Naive thymus-derived CD4-positive, alpha-beta T cell (primary cell): Measurements from ENCODE around the gene TENM4. TPM values are rescaled to one million over a fixed set of nuclear protein-coding genes. Genes with fewer than 3 reads are reported as not detected.
A peak's percentile ranks its signal among the peaks of the same experiment; 100 is the strongest.

ENCODE experiments used
- ATAC-seq: fragments of 150-1000 bp; cut with Tn5 transposase; 2 replicates; pipeline ENCODE4 v1.10.0; 2021; ENCODE audit warnings: mild to moderate bottlenecking, moderate library complexity
- CTCF ChIA-PET: fragments of 350-600 bp; sonication (Branson Sonifier 250); formaldehyde crosslinking; loops from one replicate; lab custom pipeline; 2021; ENCODE audit warnings: antibody characterized with exemption; lab: Charles Lee
- POLR2A ChIA-PET: fragments of 350-600 bp; sonication (Branson Sonifier 250); formaldehyde crosslinking; loops from one replicate; lab custom pipeline; 2021; ENCODE audit warnings: antibody characterized with exemption, inconsistent platforms; lab: Charles Lee
- DNase-seq, 9 donors: peaks; one replicate each; pipeline versions ENCODE4 v3.0.0 to v3.0.0-alpha.2; 2020 to 2022; ENCODE audit warnings: mixed read lengths in 1 of 9
- H3K27ac ChIP-seq: one replicate; pipeline ENCODE4 v1.7.0; 2013; ENCODE audit warnings: mild to moderate bottlenecking, low read depth, low read length, moderate library complexity
- H3K27me3 ChIP-seq, 2 donors: one replicate each; pipeline ENCODE4 v1.7.0; 2013; ENCODE audit warnings: low read length in 2 of 2, mild to moderate bottlenecking in 2 of 2, moderate library complexity in 2 of 2; ENCODE audit not compliant: control insufficient read depth in 2 of 2, insufficient read depth in 2 of 2
- H3K36me3 ChIP-seq, 3 experiments: 1 replicate in 2 of 3; 2 replicates in 1 of 3; pipeline ENCODE4 v1.7.0; 2013; ENCODE audit warnings: low read length in 3 of 3, mild to moderate bottlenecking in 3 of 3, moderate library complexity in 1 of 3; ENCODE audit not compliant: insufficient read depth in 3 of 3, control insufficient read depth in 2 of 3
- H3K4me1 ChIP-seq, 2 donors: one replicate each; pipeline ENCODE4 v1.7.0; 2013; ENCODE audit warnings: low read length in 2 of 2, mild to moderate bottlenecking in 2 of 2, moderate library complexity in 1 of 2; ENCODE audit not compliant: control insufficient read depth in 2 of 2, insufficient read depth in 2 of 2
- H3K4me3 ChIP-seq: 2 replicates; pipeline ENCODE4 v1.7.0; 2013; ENCODE audit warnings: mild to moderate bottlenecking, low read length
- H3K9me3 ChIP-seq, 3 experiments: 1 replicate in 2 of 3; 2 replicates in 1 of 3; pipeline ENCODE4 v1.7.0; 2013; ENCODE audit warnings: low read length in 3 of 3; ENCODE audit not compliant: control insufficient read depth in 2 of 3
- H3K27ac Mint-ChIP-seq, 9 donors: one replicate each; pipeline ENCODE4 v1.8.0; 2020 to 2022; ENCODE audit warnings: mixed read lengths in 9 of 9, mild to moderate bottlenecking in 8 of 9, moderate library complexity in 5 of 9, inconsistent platforms in 2 of 9
- H3K27me3 Mint-ChIP-seq, 5 donors: one replicate each; pipeline ENCODE4 v1.8.0; 2021 to 2022; ENCODE audit warnings: mixed read lengths in 5 of 5, mild to moderate bottlenecking in 1 of 5
- H3K36me3 Mint-ChIP-seq, 5 donors: one replicate each; pipeline ENCODE4 v1.8.0; 2020 to 2022; ENCODE audit warnings: mixed read lengths in 5 of 5, mild to moderate bottlenecking in 3 of 5, inconsistent platforms in 1 of 5
- H3K4me1 Mint-ChIP-seq, 7 donors: one replicate each; pipeline ENCODE4 v1.8.0; 2020 to 2022; ENCODE audit warnings: mixed read lengths in 7 of 7, mild to moderate bottlenecking in 3 of 7, inconsistent platforms in 1 of 7
- H3K4me3 Mint-ChIP-seq, 10 donors: one replicate each; pipeline ENCODE4 v1.8.0; 2020 to 2022; ENCODE audit warnings: mild to moderate bottlenecking in 10 of 10, mixed read lengths in 10 of 10, moderate library complexity in 6 of 10, inconsistent platforms in 2 of 10
- H3K9me3 Mint-ChIP-seq, 11 donors: one replicate each; pipeline ENCODE4 v1.8.0; 2020 to 2022; ENCODE audit warnings: mixed read lengths in 11 of 11, mild to moderate bottlenecking in 4 of 11, inconsistent platforms in 1 of 11, moderate library complexity in 1 of 11
- intact Hi-C, 2 donors: fragments of 100-400 bp; cut with micrococcal nuclease; formaldehyde crosslinking; loops; one replicate each; pipeline ENCODE4 v1.15.1; 2023
- polyA plus RNA-seq, 2 donors: library from polyadenylated mRNA; unstranded; fragments of 300-500 nt; fragmentation: Illumina TruSeq; gene quantifications; one replicate each; pipeline ENCODE4 v1.2.3, GENCODE V29; 2021
- total RNA-seq, 6 experiments: library from RNA in 5 of 6; stranded (reverse) in 5 of 6; gene quantifications; 1 replicate in 5 of 6; 2 replicates in 1 of 6; pipeline ENCODE4 v1.2.3 and lab custom pipeline; 2021 to 2026

TENM4 gene
- total and polyA plus RNA-seq, 7 experiments from 2014 or later = 0.32 to 0.47 TPM; not detected in 5

DNA sequence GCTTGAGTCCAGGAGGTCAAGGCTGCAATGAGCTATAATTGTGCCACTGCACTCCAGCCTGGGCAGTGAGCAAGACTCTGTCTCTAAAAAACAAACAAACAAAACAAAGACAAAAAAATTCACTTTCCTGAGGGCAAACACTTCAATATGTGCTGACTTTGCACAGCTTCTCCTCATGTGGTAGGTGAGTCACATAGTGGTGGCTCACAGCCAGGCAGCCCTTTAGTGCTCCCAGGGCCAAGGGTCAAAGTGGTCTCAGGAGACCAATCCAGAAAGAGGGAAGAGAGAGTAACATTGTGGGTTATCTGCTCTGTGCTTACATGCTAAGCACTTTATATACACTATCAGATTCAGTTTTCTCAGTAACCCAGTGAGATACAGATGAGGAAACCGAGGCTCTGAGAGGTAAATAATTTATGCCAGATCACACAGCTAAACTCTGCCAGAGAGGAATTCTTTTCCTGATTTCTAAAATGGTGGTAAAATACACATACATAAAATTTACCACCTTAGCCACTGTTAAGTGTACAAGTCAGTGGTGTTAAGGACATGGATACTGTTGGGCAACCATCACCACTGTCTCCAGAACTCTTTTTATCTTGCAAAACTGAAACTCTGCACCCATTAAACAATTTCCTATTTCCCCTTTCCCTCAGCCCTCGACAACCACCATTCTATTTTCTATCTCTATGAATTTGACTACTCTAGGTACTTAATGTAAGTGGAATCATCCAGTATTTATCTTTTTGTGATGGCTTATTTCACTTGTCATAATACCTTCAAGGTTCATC is 634.4 kb downstream of the TENM4 start:
- Mint-ChIP-seq H3K9me3 (no peaks in the 10 kb centered on the region), H3K27ac (no peak overlapping the region), H3K4me3 (no peak overlapping the region), H3K27me3 (peaks cover 0 to 16% (median 7%) of the 10 kb centered on the region in 5 donors), H3K4me1 (no peaks in the 10 kb centered on the region), H3K36me3 (no peaks in the 10 kb centered on the region)
- ChIA-PET POLR2A (no interaction called here), CTCF (no interaction called here)
- H3K27me3 ChIP-seq = no peaks in the 10 kb centered on the region
- intact Hi-C loops = no loop called here
- H3K4me1 ChIP-seq = no peaks in the 10 kb centered on the region
- peak; percentile 54 for ATAC-seq
- H3K27ac ChIP-seq = no peak overlapping the region
- no peaks in the 10 kb centered on the region for H3K36me3 ChIP-seq
- DNase-seq = no peak
- no peak overlapping the region for H3K4me3 ChIP-seq
- no peaks in the 10 kb centered on the region for H3K9me3 ChIP-seq

DNA sequence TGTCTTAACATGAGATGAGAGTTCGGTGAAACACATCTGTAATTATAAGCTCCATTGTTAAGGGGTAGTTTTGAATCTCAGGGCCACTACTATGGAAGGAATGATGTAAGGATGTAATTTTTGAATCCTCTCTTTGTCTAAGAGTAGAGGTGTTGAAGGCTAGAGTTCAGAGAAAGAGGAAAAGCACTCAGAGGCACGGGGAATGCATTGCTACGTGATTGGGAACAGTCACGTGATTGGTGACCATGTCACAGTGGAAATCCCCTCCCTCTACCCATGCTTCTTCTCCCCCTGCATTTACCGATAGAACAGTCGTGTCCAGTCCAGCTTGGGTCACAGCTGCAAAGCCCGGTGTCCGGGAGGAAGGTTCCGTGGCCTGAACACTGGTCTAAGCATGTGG is 635.8 kb downstream of the TENM4 start:
- Histone ChIP-seq H3K4me3 (no peak overlapping the region), H3K27ac (no peak overlapping the region), H3K36me3 (no peaks in the 10 kb centered on the region), H3K9me3 (no peaks in the 10 kb centered on the region), H3K27me3 (no peaks in the 10 kb centered on the region), H3K4me1 (no peaks in the 10 kb centered on the region)
- H3K27me3 Mint-ChIP-seq = peaks cover 0 to 16% (median 7%) of the 10 kb centered on the region in 5 donors
- no peaks in the 10 kb centered on the region for H3K9me3 Mint-ChIP-seq
- DNase-seq = no peak
- ChIA-PET POLR2A (no interaction called here), CTCF (no interaction called here)
- no peak overlapping the region for H3K27ac Mint-ChIP-seq
- ATAC-seq = no peak
- no peaks in the 10 kb centered on the region for H3K4me1 Mint-ChIP-seq
- intact Hi-C loops = no loop called here
- no peaks in the 10 kb centered on the region for H3K36me3 Mint-ChIP-seq
- no peak overlapping the region for H3K4me3 Mint-ChIP-seq

- ATAC-seq = no peak
- no peaks in the 10 kb centered on the region for H3K36me3 ChIP-seq
- CTCF ChIA-PET = interaction anchor here (0.6 kb wide), 1 partner anchor 756 kb away, joined by 3 read pairs; no protein-coding TSS in a partner anchor
Observed at GRCh38 chr11:78803995-78804394, 636.8 kb downstream of the TENM4 start.

DNA sequence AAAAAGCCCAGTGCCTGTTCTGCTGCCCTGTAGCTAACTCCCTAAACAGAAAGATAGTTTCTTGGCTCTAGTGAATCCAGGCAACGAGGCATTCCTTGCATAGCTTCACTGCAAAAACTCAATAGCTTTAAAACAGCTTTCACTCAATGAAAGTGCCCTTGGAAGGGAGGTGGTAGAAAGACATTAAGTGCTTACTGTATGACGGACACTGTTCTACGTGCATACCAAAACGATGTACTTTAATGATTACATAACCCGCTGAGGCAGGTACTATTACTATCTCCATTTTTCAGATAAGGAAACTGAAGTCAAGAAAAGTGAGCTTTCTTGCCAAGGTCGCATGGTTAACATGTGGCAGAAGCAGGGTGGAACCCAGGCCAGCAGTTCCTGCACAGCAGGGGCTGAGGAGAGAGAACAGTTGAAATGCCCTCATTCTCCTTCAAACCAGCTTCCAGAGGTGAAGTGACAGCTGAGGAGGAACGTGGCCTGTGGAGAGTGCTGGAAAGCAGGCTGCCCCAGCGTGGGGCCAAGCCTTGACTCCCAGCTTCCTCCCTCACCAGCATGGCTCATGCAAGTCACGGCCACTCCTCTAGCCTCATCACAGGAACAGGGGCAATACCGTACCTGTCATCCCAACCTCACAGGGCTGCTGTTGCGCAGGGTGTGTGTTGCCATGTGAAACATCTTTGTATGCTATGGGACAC is 638.6 kb downstream of the TENM4 start:
- Mint-ChIP-seq H3K27me3 (peaks cover 0 to 12% (median 6%) of the 10 kb centered on the region in 5 donors), H3K4me1 (no peaks in the 10 kb centered on the region), H3K4me3 (no peak overlapping the region), H3K9me3 (peaks cover 0 to 3% (median 0%) of the 10 kb centered on the region in 11 donors), H3K27ac (no peak overlapping the region), H3K36me3 (no peaks in the 10 kb centered on the region)
- Histone ChIP-seq H3K27me3 (no peaks in the 10 kb centered on the region), H3K36me3 (no peaks in the 10 kb centered on the region), H3K4me3 (no peak overlapping the region), H3K9me3 (no peaks in the 10 kb centered on the region), H3K27ac (no peak overlapping the region), H3K4me1 (no peaks in the 10 kb centered on the region)
- CTCF ChIA-PET = no interaction called here
- intact Hi-C loops = no loop called here
- POLR2A ChIA-PET = no interaction called here
- no peak for ATAC-seq
- DNase-seq = no peak

More at GRCh38 chr11:78803995-78804394, 636.8 kb downstream of the TENM4 start:
- Histone ChIP-seq H3K27ac (no peak overlapping the region), H3K4me1 (no peaks in the 10 kb centered on the region), H3K4me3 (no peak overlapping the region), H3K9me3 (no peaks in the 10 kb centered on the region), H3K27me3 (no peaks in the 10 kb centered on the region)
- Mint-ChIP-seq H3K27me3 (peaks cover 0 to 15% (median 7%) of the 10 kb centered on the region in 5 donors), H3K4me1 (no peaks in the 10 kb centered on the region), H3K9me3 (no peaks in the 10 kb centered on the region), H3K36me3 (no peaks in the 10 kb centered on the region), H3K4me3 (no peak overlapping the region), H3K27ac (no peak overlapping the region)
- POLR2A ChIA-PET = no interaction called here
- intact Hi-C loops = no loop called here
- no peak for DNase-seq

DNA sequence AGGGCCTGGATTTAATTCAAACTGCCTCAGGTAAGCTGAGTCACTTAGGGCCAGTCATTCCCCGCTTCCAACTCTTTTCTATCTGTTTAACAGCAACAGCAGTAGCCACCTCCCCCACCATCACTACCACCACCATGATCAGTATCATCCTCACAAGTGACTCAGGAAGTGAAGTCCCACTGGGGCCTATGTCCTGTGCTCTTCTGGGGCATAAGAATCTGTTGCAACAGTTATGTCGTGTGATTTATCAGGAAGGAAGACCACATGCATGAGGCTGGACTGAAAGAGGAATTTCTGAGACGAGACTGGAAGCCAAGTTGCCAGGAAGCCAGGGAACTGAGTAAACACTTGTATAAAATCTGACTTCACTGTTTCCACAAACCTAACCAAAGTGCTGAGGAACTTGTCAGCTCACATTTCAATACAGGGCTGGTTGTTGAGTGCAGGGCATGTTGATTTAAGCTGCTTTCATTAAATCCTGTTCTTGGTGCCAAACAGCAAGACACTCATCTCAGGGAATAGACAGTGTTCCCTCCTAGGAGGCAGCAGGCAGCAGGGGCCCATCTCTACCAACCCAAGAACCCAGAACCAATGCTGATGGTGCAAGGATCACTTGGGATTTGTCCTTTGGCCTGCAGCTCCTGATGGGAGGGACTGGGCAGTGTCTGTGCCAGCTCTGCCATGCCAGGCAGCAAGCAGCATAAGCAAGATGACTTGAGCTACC is 639.5 kb downstream of the TENM4 start:
- H3K4me3 ChIP-seq = no peak overlapping the region
- no peaks in the 10 kb centered on the region for H3K27me3 ChIP-seq
- intact Hi-C loops = no loop called here
- H3K27ac ChIP-seq = no peak overlapping the region
- H3K36me3 ChIP-seq = no peaks in the 10 kb centered on the region
- Mint-ChIP-seq H3K27me3 (peaks cover 0 to 8% (median 4%) of the 10 kb centered on the region in 5 donors), H3K9me3 (peaks cover 0 to 3% (median 0%) of the 10 kb centered on the region in 11 donors), H3K36me3 (no peaks in the 10 kb centered on the region), H3K4me3 (no peak overlapping the region), H3K27ac (no peak overlapping the region), H3K4me1 (no peaks in the 10 kb centered on the region)
- DNase-seq (no peak), ATAC-seq (peak; percentile 43)
- H3K9me3 ChIP-seq = no peaks in the 10 kb centered on the region
- H3K4me1 ChIP-seq = no peaks in the 10 kb centered on the region
- POLR2A ChIA-PET = no interaction called here
- CTCF ChIA-PET = no interaction called here

GRCh38 chr11:78800756-78801155 is 640.1 kb downstream of the TENM4 start:
- peaks cover 0 to 3% (median 0%) of the 10 kb centered on the region in 11 donors for H3K9me3 Mint-ChIP-seq
- Histone ChIP-seq H3K27me3 (no peaks in the 10 kb centered on the region), H3K4me3 (no peak overlapping the region), H3K27ac (no peak overlapping the region), H3K4me1 (no peaks in the 10 kb centered on the region), H3K9me3 (no peaks in the 10 kb centered on the region), H3K36me3 (no peaks in the 10 kb centered on the region)
- no peaks in the 10 kb centered on the region for H3K4me1 Mint-ChIP-seq
- H3K36me3 Mint-ChIP-seq = no peaks in the 10 kb centered on the region
- H3K27me3 Mint-ChIP-seq = peaks cover 0 to 6% (median 0%) of the 10 kb centered on the region in 5 donors
- H3K27ac Mint-ChIP-seq = no peak overlapping the region
- no peak overlapping the region for H3K4me3 Mint-ChIP-seq
- CTCF ChIA-PET = no interaction called here
- intact Hi-C loops = no loop called here
- ATAC-seq (no peak), DNase-seq (no peak)
- POLR2A ChIA-PET = no interaction called here
